ENCODE results near the gene MVB12B.

Gene MVB12B

GRCh38 chr9:126521551-126521950, 194.9 kb downstream of the MVB12B start:
- no peak for DNase-seq

DNA sequence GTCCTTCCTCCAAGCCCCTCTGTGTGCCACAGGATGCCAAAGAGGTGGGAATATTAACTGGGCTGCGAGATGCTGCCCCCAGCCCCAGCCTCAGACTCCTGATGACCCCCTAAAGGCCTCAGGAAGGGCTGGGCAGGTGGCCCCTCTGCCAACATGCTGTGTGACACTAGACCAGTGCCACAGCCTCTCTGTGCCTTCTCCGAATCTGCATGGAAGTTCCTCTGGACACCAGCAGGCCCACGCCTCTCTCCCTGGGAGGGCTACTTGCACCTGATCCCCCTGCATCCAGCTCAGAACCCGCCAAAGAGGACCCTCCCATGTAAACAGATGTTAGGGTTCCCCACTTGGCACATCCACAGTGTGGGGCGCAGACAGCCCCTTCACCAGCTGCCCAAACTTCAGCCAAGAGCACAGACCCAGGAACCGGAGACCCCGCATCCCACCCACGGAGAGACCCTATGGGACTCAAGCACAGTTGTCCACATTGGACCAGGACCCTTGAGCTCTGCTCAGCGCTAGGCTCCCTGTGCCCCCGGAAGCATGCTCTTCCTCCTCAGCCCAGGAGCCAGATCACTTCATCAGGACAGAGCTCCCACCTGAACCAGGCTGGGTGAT, 195.5 kb downstream of the MVB12B start:
- no peak for DNase-seq

DNA sequence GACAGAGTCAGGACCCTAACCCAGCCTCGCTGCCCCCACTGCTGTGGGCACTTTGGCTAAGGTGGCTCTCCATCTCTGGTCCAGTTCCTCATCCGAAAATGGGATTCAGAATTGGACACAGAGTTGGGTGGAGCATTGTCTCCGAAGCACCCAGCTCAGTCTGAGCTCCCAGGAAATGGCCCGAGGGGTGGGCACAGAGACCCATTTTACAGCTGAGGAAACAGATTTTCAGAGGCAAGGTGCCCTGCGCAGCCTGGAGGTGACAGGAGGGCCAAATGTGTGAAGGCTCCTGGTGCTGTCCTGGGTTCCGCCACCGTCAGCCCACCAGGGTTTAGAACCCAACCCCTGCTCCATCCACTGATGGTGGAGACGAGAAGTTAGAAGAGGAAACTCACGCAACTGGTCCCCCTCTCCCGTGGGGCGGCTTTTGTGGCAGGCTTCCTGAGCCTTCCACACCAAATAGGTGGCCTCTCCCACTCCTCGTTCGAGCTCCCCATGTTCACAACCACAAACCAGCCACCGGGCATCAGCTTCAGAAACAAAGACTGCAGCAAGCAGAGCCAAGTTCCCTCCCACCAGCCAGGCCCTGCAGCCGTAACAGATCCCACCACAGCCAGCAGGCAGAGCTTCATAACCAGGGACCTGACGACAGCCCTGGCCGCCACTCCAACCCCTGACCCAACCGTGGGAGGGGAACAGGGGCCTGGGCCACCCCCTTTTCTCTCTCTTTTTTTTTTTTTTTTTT, 196.2 kb downstream of the MVB12B start:
- peak in 1 of 4 experiments; percentile 32 for DNase-seq

GRCh38 chr9:126523611-126524111, 197.0 kb downstream of the MVB12B start:
- peak; percentile 77 to 87 (median 86) for DNase-seq

GRCh38 chr9:126524353-126525077, 197.9 kb downstream of the MVB12B start:
- no peak for DNase-seq

DNA sequence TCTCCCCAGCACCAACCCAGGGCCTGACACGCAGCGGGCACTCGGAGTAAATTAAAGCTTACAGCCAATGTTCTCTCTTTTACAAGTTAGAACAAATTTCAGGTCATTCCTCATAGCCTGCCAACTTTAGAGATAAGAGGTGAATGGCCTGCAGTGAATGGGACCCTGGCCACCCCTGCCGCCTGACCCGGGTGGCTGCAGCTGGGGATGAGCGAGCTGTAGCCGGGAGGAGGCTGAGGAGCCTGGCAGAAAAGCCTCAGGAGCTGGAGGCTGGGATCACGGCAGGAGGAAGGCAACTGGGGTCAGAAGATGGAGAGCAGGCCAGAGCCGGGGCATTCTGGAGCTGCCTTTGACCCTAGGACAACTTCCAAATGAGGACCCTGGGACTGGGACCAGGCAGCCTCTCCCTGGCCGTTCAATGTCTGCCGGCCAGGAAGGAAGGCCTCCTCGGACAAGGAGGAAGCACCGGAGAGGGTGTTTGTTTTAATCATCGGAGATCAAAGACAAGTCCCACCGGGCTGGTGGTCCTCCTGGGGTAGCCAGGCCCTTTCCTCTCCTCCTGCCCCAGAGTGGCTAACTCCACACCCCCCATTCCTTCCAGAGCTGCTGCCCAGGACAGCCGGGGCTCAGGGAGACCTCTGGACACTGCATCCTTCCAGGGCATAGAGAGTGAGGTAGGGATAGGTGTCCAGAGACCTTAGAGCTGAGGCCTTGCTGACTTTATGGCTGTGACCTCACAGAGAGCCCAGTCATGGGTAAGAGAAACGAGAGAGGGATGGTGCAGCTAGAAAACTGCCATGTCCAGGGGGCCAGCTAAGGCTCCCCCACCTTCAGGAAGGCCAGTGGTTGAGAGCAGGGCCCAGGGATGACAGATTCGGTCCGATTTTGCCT, 199.8 kb downstream of the MVB12B start:
- no peak for DNase-seq

GRCh38 chr9:126527109-126527825, 200.6 kb downstream of the MVB12B start:
- no peak for DNase-seq

DNA sequence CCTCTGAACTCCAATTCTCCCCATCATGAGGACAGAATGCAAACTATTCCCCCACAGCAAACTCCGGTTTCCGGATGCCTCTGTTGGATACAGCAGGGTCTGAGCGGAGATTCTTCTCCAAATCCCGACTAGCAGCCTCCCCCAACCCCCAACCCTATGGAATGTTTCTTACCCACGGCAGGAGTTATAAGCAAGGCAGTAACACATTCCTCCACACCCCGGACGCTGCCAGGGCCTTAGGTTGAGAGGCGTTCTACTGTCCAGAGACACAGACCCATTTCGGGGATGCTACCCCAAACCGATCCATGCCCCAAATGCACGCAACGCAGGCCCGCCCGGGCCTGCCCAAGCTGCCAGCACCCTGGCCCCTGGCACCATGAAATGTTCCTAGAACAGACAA, 201.5 kb downstream of the MVB12B start:
- DNase-seq = no peak

GRCh38 chr9:126528915-126529314, 202.3 kb downstream of the MVB12B start:
- DNase-seq = no peak

DNA sequence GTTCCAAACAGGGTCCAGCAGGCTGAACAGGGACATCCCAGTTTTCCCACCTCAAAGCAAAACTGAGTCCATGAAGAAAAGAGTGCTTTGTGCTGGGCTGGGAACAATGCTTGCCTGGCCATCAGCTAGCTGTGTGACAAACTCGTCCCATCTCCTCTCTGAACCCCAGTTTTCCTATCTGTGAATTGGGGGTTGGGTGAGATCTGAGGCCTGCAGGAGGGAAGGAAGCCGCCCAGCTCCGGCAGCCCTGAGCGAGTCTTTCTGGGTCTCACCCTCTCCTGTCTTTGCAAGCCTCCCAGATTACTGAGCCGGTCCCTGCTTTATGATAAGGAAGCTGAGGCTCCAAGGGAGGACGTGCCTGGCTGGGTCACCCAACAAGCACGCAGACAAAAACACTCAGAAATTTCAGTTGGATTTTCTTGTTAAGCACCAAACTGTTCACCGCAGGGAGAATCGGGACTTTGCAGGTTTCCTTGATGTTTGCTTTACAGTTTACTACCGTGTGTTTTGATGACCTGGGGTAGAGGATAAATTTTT, 204.5 kb downstream of the MVB12B start:
- DNase-seq = no peak

DNA sequence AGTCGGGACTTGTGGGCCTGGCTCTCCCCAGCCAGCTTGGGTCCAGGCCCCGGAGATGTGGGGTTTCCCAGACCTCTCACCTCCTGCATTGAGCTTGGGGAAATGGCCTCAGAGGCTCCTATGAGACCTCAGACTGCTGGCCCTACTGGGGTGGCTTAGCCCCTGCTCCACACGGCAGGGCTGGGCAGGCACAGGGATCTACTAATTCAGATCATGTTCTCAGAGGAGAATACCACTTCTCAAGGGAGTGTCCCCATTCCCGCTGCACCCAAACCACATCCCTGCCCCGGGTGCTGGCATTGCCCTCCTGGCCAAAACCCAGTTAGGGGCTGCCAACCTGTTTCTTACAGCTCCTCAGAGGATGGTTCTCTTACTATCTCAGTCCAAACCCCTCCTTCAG, 205.0 kb downstream of the MVB12B start:
- no peak for DNase-seq

GRCh38 chr9:126532019-126532462, 205.4 kb downstream of the MVB12B start:
- peak in 1 of 4 experiments; percentile 24 for DNase-seq

DNA sequence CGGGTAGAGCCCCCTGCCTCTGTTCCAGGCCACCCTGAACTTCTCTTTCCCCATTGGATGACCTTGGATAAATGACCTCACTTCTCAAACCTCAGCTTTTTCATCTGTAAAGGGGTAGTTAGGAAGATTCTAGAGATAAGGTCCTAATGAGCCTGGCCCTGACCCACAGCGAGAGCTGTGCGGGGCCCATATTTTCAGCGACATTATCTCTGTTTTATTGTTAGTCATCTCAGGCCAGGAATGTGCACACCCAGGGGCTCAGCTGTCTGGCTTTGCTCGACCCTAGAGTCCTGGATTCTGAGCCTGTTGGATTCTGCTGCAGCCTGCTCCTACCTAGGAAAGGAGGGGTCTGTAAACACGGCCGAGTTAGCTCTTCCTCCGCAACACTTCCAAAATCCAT, 205.9 kb downstream of the MVB12B start:
- no peak for DNase-seq

- DNase-seq = peak; percentile 44 to 86 (median 66)
These were observed 206.6 kb downstream of the MVB12B start for GRCh38 chr9:126532951-126533925.

GRCh38 chr9:126533926-126534310, 207.3 kb downstream of the MVB12B start:
- no peak for DNase-seq

DNA sequence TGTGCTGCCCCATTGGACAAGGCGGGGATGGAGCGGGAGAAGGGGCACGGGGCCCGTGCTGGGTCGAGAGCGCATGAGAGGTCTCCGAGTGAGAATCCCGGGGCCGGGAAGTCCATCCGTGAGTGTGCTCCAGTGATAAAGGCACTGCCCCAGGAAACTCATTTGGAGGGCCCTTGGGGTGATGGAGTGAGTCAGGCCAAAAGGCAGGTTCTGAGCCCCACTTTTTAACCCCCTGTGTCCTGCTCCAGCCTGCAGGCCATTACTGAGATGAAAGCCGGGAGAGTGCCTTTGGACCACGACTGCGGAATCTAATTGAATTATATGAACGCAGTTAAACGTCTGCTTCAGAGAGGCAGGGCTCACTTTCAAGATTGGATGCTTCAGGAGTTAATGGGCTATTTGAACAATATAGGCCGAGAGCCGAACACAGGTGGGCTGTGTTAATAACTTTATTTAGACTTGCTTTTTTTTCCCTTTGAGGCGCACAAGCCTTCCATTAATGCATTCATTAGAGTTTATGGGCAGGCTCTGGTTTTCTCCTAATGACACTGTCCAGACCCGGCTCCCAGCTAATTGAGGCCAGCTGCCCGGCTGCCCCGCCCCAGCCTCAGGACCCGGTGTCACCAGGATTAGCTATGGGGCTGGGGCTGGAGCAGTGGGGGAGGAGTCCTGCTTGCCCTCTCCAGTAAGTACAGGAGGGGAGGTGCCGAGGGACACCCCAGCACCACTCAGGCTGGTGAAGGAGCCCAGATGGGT, 208.0 kb downstream of the MVB12B start:
- no peak for DNase-seq

- DNase-seq = no peak
These were observed 209.5 kb downstream of the MVB12B start for GRCh38 chr9:126536131-126536530.

- DNase-seq = no peak
These were observed 210.3 kb downstream of the MVB12B start for GRCh38 chr9:126536841-126537465.

DNA sequence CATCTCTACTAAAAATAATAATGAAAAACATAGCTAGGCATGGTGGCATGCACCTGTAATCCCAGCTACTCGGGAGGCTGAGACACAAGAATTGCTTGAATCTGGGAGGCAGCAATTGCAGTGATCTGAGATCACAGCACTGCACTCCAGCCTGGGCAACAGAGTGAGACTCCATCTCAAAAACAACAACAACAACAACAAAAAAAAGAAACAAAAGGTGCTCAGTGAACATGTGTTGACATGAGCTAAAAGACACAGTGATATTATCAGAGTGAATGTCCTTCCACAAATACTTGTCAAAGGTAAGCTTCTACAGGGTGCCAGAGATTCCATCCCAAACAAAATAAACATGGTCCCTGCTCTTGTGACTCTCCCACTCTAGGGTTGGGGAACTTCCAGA, 211.9 kb downstream of the MVB12B start:
- no peak for DNase-seq
